ENCODE data around the gene RELCH.

Gene RELCH

GRCh38 chr18:62324917-62325805 is 138.1 kb downstream of the RELCH start, which contains the start of gene TNFRSF11A:
TSS of gene TNFRSF11A (plus strand) at chr18:62325310. CDS start at chr18:62325353, 43 bp downstream.
- Histone ChIP-seq H3K27me3 (ENCODE audit: control insufficient read depth, insufficient read depth, low read length) (peaks cover 59% of the 10 kb centered on the region), H3K4me1 (ENCODE audit: control insufficient read depth, insufficient read depth, low read length) (peaks cover 28% of the 10 kb centered on the region), H3K9me3 (replicated peaks; ENCODE audit: low read length) (no peaks in the 10 kb centered on the region), H3K9ac (ENCODE audit: low read depth, low read length) (peak within 1 kb of the TSS; percentile 18), H3K36me3 (ENCODE audit: insufficient read depth, low read length) (no peaks in the 10 kb centered on the region), H3K4me2 (ENCODE audit: low read length) (peak within 1 kb of the TSS; percentile 92), H3K4me3 (ENCODE audit: low read length) (peak within 1 kb of the TSS; percentile 65)

DNA sequence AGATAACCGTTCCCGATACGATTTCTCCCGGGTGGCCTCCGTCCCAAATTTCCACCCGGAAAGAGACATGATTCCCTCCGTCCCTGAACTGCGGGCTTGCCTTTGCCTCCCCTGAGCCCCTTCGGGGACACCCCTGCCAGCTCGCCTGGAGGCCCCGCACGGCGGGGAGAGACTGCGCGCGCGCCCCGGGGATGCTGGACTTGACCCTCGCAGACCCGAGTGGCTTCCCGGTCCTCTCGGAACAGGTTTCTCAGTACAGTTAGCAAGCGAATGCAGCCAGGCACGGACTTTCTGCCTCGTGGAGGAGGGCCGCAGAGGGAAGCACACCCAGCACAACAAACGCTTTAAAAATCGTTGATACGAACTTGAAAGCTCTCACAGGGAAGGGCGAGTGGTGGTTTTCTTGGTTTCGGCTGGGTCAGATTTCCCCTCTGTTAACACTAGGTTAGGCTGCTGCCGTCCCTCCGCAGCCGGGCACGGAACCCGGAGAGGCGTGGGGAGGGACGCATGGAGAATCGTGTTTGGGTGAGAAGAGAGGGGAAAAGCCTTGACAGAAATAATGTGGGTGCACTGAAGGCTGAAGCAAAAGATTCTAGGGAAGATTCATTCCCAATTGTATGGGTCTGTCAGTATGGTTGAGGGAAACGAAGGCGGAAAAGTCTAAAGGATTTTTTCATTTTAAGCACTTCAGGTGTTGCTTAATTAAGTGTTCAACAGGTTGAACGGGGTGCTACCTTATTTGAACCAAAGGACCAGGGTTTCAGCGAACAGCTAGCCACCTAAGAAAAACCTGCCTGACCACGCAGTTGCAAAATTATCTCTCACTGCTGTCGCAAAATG is 139.0 kb downstream of the RELCH start:
- peak overlapping the region; percentile 13 for H3K9ac ChIP-seq (ENCODE audit: low read depth, low read length)
- no peaks in the 10 kb centered on the region for H3K9me3 ChIP-seq (replicated peaks; ENCODE audit: low read length)
- peaks cover 32% of the 10 kb centered on the region for H3K4me1 ChIP-seq (ENCODE audit: control insufficient read depth, insufficient read depth, low read length)
- H3K36me3 ChIP-seq (ENCODE audit: insufficient read depth, low read length), result no peaks in the 10 kb centered on the region
- H3K4me3 ChIP-seq (ENCODE audit: low read length), result peak overlapping the region; percentile 65
- H3K27me3 ChIP-seq (ENCODE audit: control insufficient read depth, insufficient read depth, low read length), result peaks cover 59% of the 10 kb centered on the region
- H3K4me2 ChIP-seq (ENCODE audit: low read length), result peak overlapping the region; percentile 92

DNA sequence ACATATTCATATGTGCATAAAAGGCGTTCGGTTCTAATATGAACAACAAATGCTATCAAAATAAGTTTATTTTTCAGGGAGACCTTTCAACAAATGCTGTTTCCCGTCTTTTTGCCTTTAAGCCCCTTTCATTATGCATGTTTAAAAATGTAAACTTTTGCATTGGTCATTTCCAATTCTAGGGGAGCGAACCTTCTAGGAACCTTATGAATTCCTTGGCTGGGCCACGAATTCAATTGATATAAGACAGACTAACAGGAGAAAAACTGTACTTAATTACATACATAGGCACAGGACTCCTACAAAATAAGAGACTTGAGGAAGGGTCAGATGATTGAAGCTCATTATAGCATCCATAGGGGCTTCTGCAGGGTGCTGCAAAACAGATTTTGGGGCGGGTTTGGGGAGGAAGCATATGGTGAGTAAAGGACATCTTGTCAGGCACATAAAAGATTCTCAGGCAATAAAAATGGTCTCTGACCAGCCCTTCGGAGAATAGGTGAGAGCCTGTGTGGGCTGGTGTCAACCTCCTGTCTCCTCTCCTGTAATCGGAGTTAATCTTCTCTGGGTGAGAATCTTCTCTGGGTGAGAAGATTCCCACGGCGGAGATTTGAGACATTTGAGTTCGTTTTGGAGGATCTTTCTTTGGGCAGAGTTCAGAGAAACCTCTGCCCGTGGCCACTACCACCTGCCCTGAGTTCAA is 139.7 kb downstream of the RELCH start:
- peaks cover 59% of the 10 kb centered on the region for H3K27me3 ChIP-seq (ENCODE audit: control insufficient read depth, insufficient read depth, low read length)
- H3K9ac ChIP-seq (ENCODE audit: low read depth, low read length), result no peak overlapping the region
- no peak overlapping the region for H3K4me2 ChIP-seq (ENCODE audit: low read length)
- no peak overlapping the region for H3K4me3 ChIP-seq (ENCODE audit: low read length)
- H3K9me3 ChIP-seq (replicated peaks; ENCODE audit: low read length), result no peaks in the 10 kb centered on the region
- H3K36me3 ChIP-seq (ENCODE audit: insufficient read depth, low read length), result no peaks in the 10 kb centered on the region
- H3K4me1 ChIP-seq (ENCODE audit: control insufficient read depth, insufficient read depth, low read length), result peaks cover 38% of the 10 kb centered on the region

DNA sequence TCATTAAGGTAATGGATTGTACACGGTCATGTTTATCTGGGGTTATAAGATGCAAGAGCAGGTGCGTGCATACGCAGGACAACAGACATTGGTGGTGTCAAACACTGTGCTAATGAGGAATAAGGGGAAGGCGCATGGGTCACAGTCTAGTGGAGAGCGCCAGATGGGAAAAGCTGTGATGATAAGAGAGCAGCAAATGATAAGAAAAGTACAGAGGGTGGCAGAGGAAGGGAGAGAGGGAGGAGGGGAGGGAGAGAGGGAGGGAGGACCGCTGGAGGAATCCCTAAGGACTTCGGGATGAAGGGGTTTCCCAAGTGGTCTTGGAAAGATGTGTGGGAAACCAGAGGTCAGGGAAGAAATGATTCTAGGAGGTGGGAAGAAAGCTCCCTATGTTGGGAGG is 140.9 kb downstream of the RELCH start:
- Histone ChIP-seq H3K9me3 (replicated peaks; ENCODE audit: low read length) (no peaks in the 10 kb centered on the region), H3K9ac (ENCODE audit: low read depth, low read length) (no peak overlapping the region), H3K4me2 (ENCODE audit: low read length) (no peak overlapping the region), H3K4me1 (ENCODE audit: control insufficient read depth, insufficient read depth, low read length) (peaks cover 39% of the 10 kb centered on the region), H3K36me3 (ENCODE audit: insufficient read depth, low read length) (no peaks in the 10 kb centered on the region), H3K4me3 (ENCODE audit: low read length) (no peak overlapping the region), H3K27me3 (ENCODE audit: control insufficient read depth, insufficient read depth, low read length) (peaks cover 50% of the 10 kb centered on the region)

DNA sequence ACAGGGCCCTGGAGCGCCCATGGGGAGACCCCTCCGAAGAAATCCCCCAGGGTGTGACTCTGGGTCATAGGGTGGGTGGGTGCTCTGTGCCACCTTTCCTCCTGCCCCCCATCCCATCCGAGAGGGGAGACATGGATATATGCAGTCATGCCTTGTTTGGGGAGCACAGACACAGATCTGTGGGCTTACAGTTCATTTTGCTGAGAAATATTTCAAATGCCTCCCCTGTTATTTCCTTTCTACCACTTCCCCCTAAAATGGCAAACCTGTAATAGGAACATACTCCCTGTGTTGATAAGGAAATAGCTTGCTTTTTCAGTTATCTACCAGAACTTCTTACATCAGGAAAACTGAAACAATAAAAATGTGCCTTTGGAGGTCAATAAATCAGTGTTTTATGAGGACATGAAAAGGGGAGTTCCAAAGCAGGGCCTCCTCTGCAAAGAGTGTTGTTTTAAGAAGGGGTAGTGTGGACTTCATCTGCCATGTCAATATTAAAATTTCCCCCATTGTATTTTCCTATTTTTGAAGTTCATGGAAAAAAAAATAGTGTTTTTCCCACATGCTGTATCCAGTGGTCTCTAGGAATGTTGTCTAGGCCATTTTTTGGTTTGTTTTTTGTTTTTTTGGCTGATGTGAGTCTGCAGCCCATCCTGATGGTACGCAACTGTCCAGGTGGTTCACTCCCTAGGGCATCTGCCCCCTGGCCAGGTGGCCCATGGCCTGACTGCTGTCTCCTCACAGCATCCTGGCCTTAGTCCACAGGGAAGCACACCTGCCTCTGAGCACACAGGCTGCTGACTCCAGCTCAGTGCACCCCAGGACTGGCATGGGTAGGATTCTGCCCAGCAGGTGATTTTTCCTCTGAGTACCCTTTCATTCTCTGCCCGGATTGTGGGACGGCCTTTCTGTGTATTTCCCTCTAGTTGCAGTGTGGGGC is 141.8 kb downstream of the RELCH start:
- Histone ChIP-seq H3K4me2 (ENCODE audit: low read length) (peak overlapping the region; percentile 32), H3K4me3 (ENCODE audit: low read length) (no peak overlapping the region), H3K9ac (ENCODE audit: low read depth, low read length) (peak overlapping the region; percentile 25), H3K36me3 (ENCODE audit: insufficient read depth, low read length) (no peaks in the 10 kb centered on the region), H3K27me3 (ENCODE audit: control insufficient read depth, insufficient read depth, low read length) (peaks cover 41% of the 10 kb centered on the region), H3K4me1 (ENCODE audit: control insufficient read depth, insufficient read depth, low read length) (peaks cover 40% of the 10 kb centered on the region), H3K9me3 (replicated peaks; ENCODE audit: low read length) (no peaks in the 10 kb centered on the region)

- Histone ChIP-seq H3K4me1 (ENCODE audit: control insufficient read depth, insufficient read depth, low read length) (peaks cover 46% of the 10 kb centered on the region), H3K9ac (ENCODE audit: low read depth, low read length) (peak overlapping the region; percentile 25), H3K4me3 (ENCODE audit: low read length) (no peak overlapping the region), H3K36me3 (ENCODE audit: insufficient read depth, low read length) (no peaks in the 10 kb centered on the region), H3K27me3 (ENCODE audit: control insufficient read depth, insufficient read depth, low read length) (peaks cover 31% of the 10 kb centered on the region), H3K9me3 (replicated peaks; ENCODE audit: low read length) (no peaks in the 10 kb centered on the region), H3K4me2 (ENCODE audit: low read length) (peak overlapping the region; percentile 32)
These were observed 142.8 kb downstream of the RELCH start for GRCh38 chr18:62329691-62330454.

DNA sequence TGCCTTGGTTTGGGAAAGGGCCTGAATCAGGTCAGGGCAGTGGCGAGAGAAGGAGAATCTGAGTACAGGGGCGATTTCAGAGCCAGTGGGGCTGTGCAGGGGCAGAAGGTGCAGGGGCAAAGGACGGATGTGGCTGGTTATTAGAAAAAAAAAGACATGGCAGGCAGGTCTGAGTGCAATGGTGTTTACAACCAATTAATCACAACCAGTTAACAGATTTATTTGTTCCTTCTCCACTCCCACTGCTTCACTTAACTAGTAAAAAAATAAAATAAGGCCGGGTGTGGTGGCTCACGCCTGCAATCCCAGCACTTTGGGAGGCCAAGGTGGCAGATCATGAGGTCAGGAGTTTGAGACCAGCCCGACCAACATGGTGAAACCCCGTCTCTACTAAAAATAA is 143.6 kb downstream of the RELCH start:
- H3K4me3 ChIP-seq (ENCODE audit: low read length), result no peak overlapping the region
- no peak overlapping the region for H3K4me2 ChIP-seq (ENCODE audit: low read length)
- H3K36me3 ChIP-seq (ENCODE audit: insufficient read depth, low read length), result no peaks in the 10 kb centered on the region
- H3K4me1 ChIP-seq (ENCODE audit: control insufficient read depth, insufficient read depth, low read length), result peaks cover 42% of the 10 kb centered on the region
- no peak overlapping the region for H3K9ac ChIP-seq (ENCODE audit: low read depth, low read length)
- peaks cover 27% of the 10 kb centered on the region for H3K27me3 ChIP-seq (ENCODE audit: control insufficient read depth, insufficient read depth, low read length)
- no peaks in the 10 kb centered on the region for H3K9me3 ChIP-seq (replicated peaks; ENCODE audit: low read length)

GRCh38 chr18:62331581-62332356 is 144.7 kb downstream of the RELCH start:
- Histone ChIP-seq H3K4me1 (ENCODE audit: control insufficient read depth, insufficient read depth, low read length) (peaks cover 35% of the 10 kb centered on the region), H3K27me3 (ENCODE audit: control insufficient read depth, insufficient read depth, low read length) (peaks cover 15% of the 10 kb centered on the region), H3K9me3 (replicated peaks; ENCODE audit: low read length) (no peaks in the 10 kb centered on the region), H3K4me2 (ENCODE audit: low read length) (no peak overlapping the region), H3K36me3 (ENCODE audit: insufficient read depth, low read length) (no peaks in the 10 kb centered on the region), H3K9ac (ENCODE audit: low read depth, low read length) (no peak overlapping the region), H3K4me3 (ENCODE audit: low read length) (no peak overlapping the region)

- Histone ChIP-seq H3K4me2 (ENCODE audit: low read length) (no peak overlapping the region), H3K4me3 (ENCODE audit: low read length) (no peak overlapping the region), H3K36me3 (ENCODE audit: insufficient read depth, low read length) (no peaks in the 10 kb centered on the region), H3K4me1 (ENCODE audit: control insufficient read depth, insufficient read depth, low read length) (peaks cover 35% of the 10 kb centered on the region), H3K27me3 (ENCODE audit: control insufficient read depth, insufficient read depth, low read length) (peaks cover 9% of the 10 kb centered on the region), H3K9ac (ENCODE audit: low read depth, low read length) (no peak overlapping the region), H3K9me3 (replicated peaks; ENCODE audit: low read length) (no peaks in the 10 kb centered on the region)
These were observed 145.4 kb downstream of the RELCH start for GRCh38 chr18:62332431-62332830.
